Chondrocyte (in vitro differentiated cells): ENCODE data around the gene HLA-DRA. TPM values are rescaled to one million over a fixed set of nuclear protein-coding genes. Genes with fewer than 3 reads are reported as not detected.

ENCODE experiments used
- DNase-seq: peaks from one replicate; pipeline ENCODE4 v3.0.0; 2021; ENCODE audit warnings: mixed read lengths, low spot score
- H3K27ac Mint-ChIP-seq: one replicate; pipeline ENCODE4 v1.8.0; 2021; ENCODE audit warnings: mild to moderate bottlenecking, moderate library complexity, mixed read lengths; ENCODE audit not compliant: unreplicated experiment
- H3K27me3 Mint-ChIP-seq: 2 replicates; pipeline ENCODE4 v1.8.0; 2021; ENCODE audit warnings: low read depth, mixed read lengths
- H3K36me3 Mint-ChIP-seq: 2 replicates; pipeline ENCODE4 v1.8.0; 2021; ENCODE audit warnings: low read depth, mixed read lengths
- H3K4me1 Mint-ChIP-seq: 2 replicates; pipeline ENCODE4 v1.8.0; 2021; ENCODE audit warnings: low read depth, mild to moderate bottlenecking, mixed read lengths
- H3K4me3 Mint-ChIP-seq: one replicate; pipeline ENCODE4 v1.8.0; 2021; ENCODE audit warnings: mild to moderate bottlenecking, moderate library complexity, mixed read lengths; ENCODE audit not compliant: unreplicated experiment
- H3K9me3 Mint-ChIP-seq: 2 replicates; pipeline ENCODE4 v1.8.0; 2021; ENCODE audit warnings: low read depth, mixed read lengths
- CTCF ChIP-seq: fragments of 200-600 bp; sonication (generic); IDR thresholded peaks from 2 replicates; pipeline ENCODE4 v1.5.0; 2021; ENCODE audit warnings: antibody characterized with exemption, mild to moderate bottlenecking, moderate library complexity
- total RNA-seq: library from RNA; stranded (reverse); gene quantifications from 3 replicates; pipeline ENCODE4 v1.2.1, GENCODE V29; 2021

The HLA-DRA gene
- total RNA-seq, 1 donor from 2014 or later: not detected

- H3K4me3 Mint-ChIP-seq: no peak overlapping the region
- H3K36me3 Mint-ChIP-seq: no peaks in the 10 kb centered on the region
- no peaks in the 10 kb centered on the region for H3K4me1 Mint-ChIP-seq
- DNase-seq: no peak
- H3K27ac Mint-ChIP-seq: no peak overlapping the region
- H3K27me3 Mint-ChIP-seq: peaks cover 8% of the 10 kb centered on the region
- H3K9me3 Mint-ChIP-seq: peaks cover 3% of the 10 kb centered on the region
- TF ChIP-seq CTCF: no peak
Measured at GRCh38 chr6:32475392-32476206, 35.9 kb downstream of the HLA-DRA start.

GRCh38 chr6:32483968-32484613 is 44.4 kb downstream of the HLA-DRA start:
- Mint-ChIP-seq H3K27me3 (peaks cover 26% of the 10 kb centered on the region), H3K27ac (no peak overlapping the region), H3K4me1 (no peaks in the 10 kb centered on the region), H3K9me3 (no peaks in the 10 kb centered on the region), H3K36me3 (no peaks in the 10 kb centered on the region), H3K4me3 (no peak overlapping the region)
- no peak for DNase-seq
- TF ChIP-seq CTCF: no peak

GRCh38 chr6:32484614-32484998 is 44.9 kb downstream of the HLA-DRA start:
- Mint-ChIP-seq H3K36me3 (no peaks in the 10 kb centered on the region), H3K4me3 (no peak overlapping the region), H3K27ac (no peak overlapping the region), H3K4me1 (no peaks in the 10 kb centered on the region), H3K27me3 (peaks cover 26% of the 10 kb centered on the region), H3K9me3 (no peaks in the 10 kb centered on the region)
- no peak for DNase-seq
- TF ChIP-seq CTCF: no peak

- Mint-ChIP-seq H3K4me1 (no peaks in the 10 kb centered on the region), H3K4me3 (no peak overlapping the region), H3K27me3 (peaks cover 15% of the 10 kb centered on the region), H3K9me3 (no peaks in the 10 kb centered on the region), H3K27ac (no peak overlapping the region), H3K36me3 (no peaks in the 10 kb centered on the region)
- no peak for TF ChIP-seq CTCF
- DNase-seq: no peak
Measured at GRCh38 chr6:32488083-32488482, 48.4 kb downstream of the HLA-DRA start.

GRCh38 chr6:32491700-32492099 is 52.0 kb downstream of the HLA-DRA start:
- no peak overlapping the region for H3K4me3 Mint-ChIP-seq
- no peak for DNase-seq
- H3K27me3 Mint-ChIP-seq: peaks cover 12% of the 10 kb centered on the region
- TF ChIP-seq CTCF: no peak
- H3K9me3 Mint-ChIP-seq: peaks cover 3% of the 10 kb centered on the region
- H3K4me1 Mint-ChIP-seq: no peaks in the 10 kb centered on the region
- H3K27ac Mint-ChIP-seq: no peak overlapping the region
- H3K36me3 Mint-ChIP-seq: no peaks in the 10 kb centered on the region
